Chondrocyte (in vitro differentiated cells): ENCODE measurements around the gene MTARC2. TPM values are rescaled to one million over a fixed set of nuclear protein-coding genes. Genes with fewer than 3 reads are reported as not detected.

Experiments used
- DNase-seq: peaks from one replicate; pipeline ENCODE4 v3.0.0; 2021; ENCODE audit warnings: mixed read lengths, low spot score
- H3K27ac Mint-ChIP-seq: one replicate; pipeline ENCODE4 v1.8.0; 2021; ENCODE audit warnings: mild to moderate bottlenecking, moderate library complexity, mixed read lengths; ENCODE audit not compliant: unreplicated experiment
- H3K27me3 Mint-ChIP-seq: 2 replicates; pipeline ENCODE4 v1.8.0; 2021; ENCODE audit warnings: low read depth, mixed read lengths
- H3K36me3 Mint-ChIP-seq: 2 replicates; pipeline ENCODE4 v1.8.0; 2021; ENCODE audit warnings: low read depth, mixed read lengths
- H3K4me1 Mint-ChIP-seq: 2 replicates; pipeline ENCODE4 v1.8.0; 2021; ENCODE audit warnings: low read depth, mild to moderate bottlenecking, mixed read lengths
- H3K4me3 Mint-ChIP-seq: one replicate; pipeline ENCODE4 v1.8.0; 2021; ENCODE audit warnings: mild to moderate bottlenecking, moderate library complexity, mixed read lengths; ENCODE audit not compliant: unreplicated experiment
- H3K9me3 Mint-ChIP-seq: 2 replicates; pipeline ENCODE4 v1.8.0; 2021; ENCODE audit warnings: low read depth, mixed read lengths
- CTCF ChIP-seq: fragments of 200-600 bp; sonication (generic); IDR thresholded peaks from 2 replicates; pipeline ENCODE4 v1.5.0; 2021; ENCODE audit warnings: antibody characterized with exemption, mild to moderate bottlenecking, moderate library complexity
- total RNA-seq: library from RNA; stranded (reverse); gene quantifications from 3 replicates; pipeline ENCODE4 v1.2.1, GENCODE V29; 2021

MTARC2 gene
- total RNA-seq, 1 donor from 2014 or later: 19.5 TPM

- DNase-seq: no peak
- no peak for TF ChIP-seq CTCF
- Mint-ChIP-seq H3K9me3 (no peaks in the 10 kb centered on the region), H3K36me3 (peaks cover 9% of the 10 kb centered on the region), H3K27me3 (no peaks in the 10 kb centered on the region), H3K27ac (no peak overlapping the region), H3K4me1 (peaks cover 5% of the 10 kb centered on the region), H3K4me3 (no peak overlapping the region)
These were observed 21.1 kb downstream of the MTARC2 start for GRCh38 chr1:220769205-220769604.

GRCh38 chr1:220770245-220770913 lies 22.3 kb downstream of the MTARC2 start:
- no peak overlapping the region for H3K27ac Mint-ChIP-seq
- peaks cover 9% of the 10 kb centered on the region for H3K36me3 Mint-ChIP-seq
- no peak overlapping the region for H3K4me3 Mint-ChIP-seq
- TF ChIP-seq CTCF: no peak
- no peaks in the 10 kb centered on the region for H3K27me3 Mint-ChIP-seq
- peaks cover 5% of the 10 kb centered on the region for H3K4me1 Mint-ChIP-seq
- H3K9me3 Mint-ChIP-seq: no peaks in the 10 kb centered on the region
- DNase-seq: no peak

GRCh38 chr1:220772846-220773245 lies 24.7 kb downstream of the MTARC2 start:
- Mint-ChIP-seq H3K36me3 (peaks cover 9% of the 10 kb centered on the region), H3K4me1 (peaks cover 3% of the 10 kb centered on the region), H3K9me3 (no peaks in the 10 kb centered on the region), H3K4me3 (no peak overlapping the region), H3K27ac (no peak overlapping the region), H3K27me3 (no peaks in the 10 kb centered on the region)
- DNase-seq: no peak
- no peak for TF ChIP-seq CTCF

- no peak for DNase-seq
- peaks cover 3% of the 10 kb centered on the region for H3K4me1 Mint-ChIP-seq
- H3K9me3 Mint-ChIP-seq: no peaks in the 10 kb centered on the region
- no peaks in the 10 kb centered on the region for H3K27me3 Mint-ChIP-seq
- H3K36me3 Mint-ChIP-seq: peaks cover 2% of the 10 kb centered on the region
- peak; percentile 92 for TF ChIP-seq CTCF
- no peak overlapping the region for H3K4me3 Mint-ChIP-seq
- no peak overlapping the region for H3K27ac Mint-ChIP-seq
These were observed 27.2 kb downstream of the MTARC2 start for GRCh38 chr1:220775240-220775853.

GRCh38 chr1:220776254-220776653 lies 28.1 kb downstream of the MTARC2 start:
- peaks cover 3% of the 10 kb centered on the region for H3K4me1 Mint-ChIP-seq
- H3K27ac Mint-ChIP-seq: no peak overlapping the region
- H3K4me3 Mint-ChIP-seq: no peak overlapping the region
- H3K36me3 Mint-ChIP-seq: peaks cover 2% of the 10 kb centered on the region
- no peaks in the 10 kb centered on the region for H3K27me3 Mint-ChIP-seq
- DNase-seq: no peak
- TF ChIP-seq CTCF: no peak
- no peaks in the 10 kb centered on the region for H3K9me3 Mint-ChIP-seq
